H1 (cell line): ENCODE results near the gene NFAT5. TPM values are rescaled to one million over a fixed set of nuclear protein-coding genes. Genes with fewer than 3 reads are reported as not detected.

Source experiments
- CTCF ChIA-PET: fragments of 300-600 bp; sonication (Branson Sonifier 250); formaldehyde crosslinking; loops from one replicate; lab custom pipeline; 2021; ENCODE audit not compliant: partially characterized antibody; lab: Charles Lee
- POLR2A ChIA-PET: fragments of 300-600 bp; sonication (Branson Sonifier 250); formaldehyde crosslinking; loops from one replicate; lab custom pipeline; 2021; ENCODE audit warnings: inconsistent platforms; ENCODE audit not compliant: partially characterized antibody; lab: Charles Lee
- DNase-seq, 2 experiments: peaks; one replicate each; pipeline versions ENCODE4 v3.0.0 to v3.0.0-alpha.2; 2010 to 2022; ENCODE audit warnings: low spot score in 2 of 2, low read depth in 1 of 2, mixed read lengths in 1 of 2
- FAIRE-seq: peaks from 2 replicates; lab custom pipeline; 2011; peaks lifted over from hg19 to GRCh38; lab: Jason Lieb, UNC
- H2AFZ ChIP-seq: 2 replicates; pipeline ENCODE4 v1.8.1; 2012; ENCODE audit warnings: low read length, inconsistent platforms
- H2AK5ac ChIP-seq: 2 replicates; pipeline ENCODE4 v1.6.1; 2013; ENCODE audit warnings: low read depth, low read length
- H2BK120ac ChIP-seq: replicated peaks from 2 replicates; pipeline ENCODE3; 2013; ENCODE audit warnings: low read depth, low read length, inconsistent platforms
- H2BK12ac ChIP-seq: 2 replicates; pipeline ENCODE4 v1.6.1; 2013; ENCODE audit warnings: low read depth, low read length
- H2BK15ac ChIP-seq: 2 replicates; pipeline ENCODE4 v1.6.1; 2013; ENCODE audit warnings: low read length
- H2BK20ac ChIP-seq: 2 replicates; pipeline ENCODE4 v1.6.1; 2013; ENCODE audit warnings: low read length
- H2BK5ac ChIP-seq: 2 replicates; pipeline ENCODE4 v1.6.1; 2013; ENCODE audit warnings: low read depth, low read length
- H3K14ac ChIP-seq: 2 replicates; pipeline ENCODE4 v1.6.1; 2013; ENCODE audit warnings: inconsistent platforms; ENCODE audit not compliant: insufficient read length
- H3K18ac ChIP-seq: 2 replicates; pipeline ENCODE4 v1.6.1; 2013; ENCODE audit warnings: low read length; ENCODE audit errors: extremely low read depth
- H3K23ac ChIP-seq: 2 replicates; pipeline ENCODE4 v1.6.1; 2013; ENCODE audit warnings: inconsistent platforms; ENCODE audit not compliant: insufficient read length
- H3K23me2 ChIP-seq: 2 replicates; pipeline ENCODE4 v1.6.1; 2013; ENCODE audit warnings: low read depth, low read length
- H3K27ac ChIP-seq: 2 replicates; pipeline ENCODE4 v1.6.1; 2011; ENCODE audit warnings: low read depth, low read length, inconsistent platforms
- H3K27me3 ChIP-seq, 4 experiments: replicated peaks in 1 of 4; 1 replicate in 1 of 4; 2 replicates in 3 of 4; pipeline versions ENCODE4 v1.6.1 to v1.8.1; 2011 to 2013; ENCODE audit warnings: low read length in 3 of 4, mild to moderate bottlenecking in 3 of 4, inconsistent platforms in 2 of 4, mixed read lengths in 2 of 4, moderate library complexity in 1 of 4; ENCODE audit not compliant: control insufficient read depth in 3 of 4, insufficient read depth in 3 of 4; ENCODE audit errors: extremely low read depth in 1 of 4
- H3K36me3 ChIP-seq, 4 experiments: 2 replicates each; pipeline versions ENCODE4 v1.6.1 to v1.8.1; 2011 to 2013; ENCODE audit warnings: mild to moderate bottlenecking in 4 of 4, low read length in 3 of 4, moderate library complexity in 2 of 4, control low read depth in 1 of 4, inconsistent platforms in 1 of 4; ENCODE audit not compliant: insufficient read depth in 4 of 4, control insufficient read depth in 2 of 4
- H3K4ac ChIP-seq: replicated peaks from 2 replicates; pipeline ENCODE3; 2013; ENCODE audit warnings: low read length, low read depth, mixed read lengths, inconsistent platforms; ENCODE audit not compliant: insufficient read length
- H3K4me1 ChIP-seq, 4 experiments: replicated peaks in 1 of 4; 1 replicate in 1 of 4; 2 replicates in 3 of 4; pipeline versions ENCODE4 v1.6.1 to v1.8.1; 2011 to 2013; ENCODE audit warnings: low read length in 3 of 4, inconsistent platforms in 2 of 4, mixed read lengths in 1 of 4; ENCODE audit not compliant: insufficient read depth in 4 of 4, control insufficient read depth in 3 of 4
- H3K4me2 ChIP-seq, 2 experiments: 2 replicates each; pipeline versions ENCODE4 v1.6.1 to v1.8.1; 2011 to 2013; ENCODE audit warnings: low read depth in 2 of 2, low read length in 2 of 2, control low read depth in 1 of 2, inconsistent platforms in 1 of 2, mild to moderate bottlenecking in 1 of 2; ENCODE audit not compliant: insufficient read depth in 1 of 2
- H3K4me3 ChIP-seq, 4 experiments: fragments of 200-600, 300-600 bp in 1 of 4; sonication (generic), shearing (Covaris generic), sonication (Bioruptor Twin) in 1 of 4; 2 replicates each; pipeline versions ENCODE4 v1.5.1 to v1.8.1; 2011 to 2016; ENCODE audit warnings: low read length in 4 of 4, low read depth in 3 of 4, control low read depth in 2 of 4, inconsistent platforms in 2 of 4, mild to moderate bottlenecking in 2 of 4, mixed read lengths in 1 of 4, moderate library complexity in 1 of 4; ENCODE audit not compliant: insufficient read depth in 2 of 4; ENCODE audit errors: extremely low read depth in 1 of 4
- H3K56ac ChIP-seq: replicated peaks from 2 replicates; pipeline ENCODE3; 2013; ENCODE audit warnings: low read depth, mild to moderate bottlenecking, mixed read lengths, low read length, inconsistent platforms; ENCODE audit not compliant: insufficient read length
- H3K79me1 ChIP-seq: 2 replicates; pipeline ENCODE4 v1.6.1; 2013; ENCODE audit warnings: low read depth, low read length, control low read depth
- H3K79me2 ChIP-seq, 2 experiments: 2 replicates each; pipeline versions ENCODE4 v1.6.1 to v1.8.1; 2012 to 2013; ENCODE audit warnings: low read length in 2 of 2, mild to moderate bottlenecking in 2 of 2, inconsistent platforms in 1 of 2; ENCODE audit not compliant: insufficient read depth in 2 of 2, control insufficient read depth in 1 of 2
- H3K9ac ChIP-seq, 4 experiments: replicated peaks in 1 of 4; 1 replicate in 1 of 4; 2 replicates in 3 of 4; pipeline versions ENCODE4 v1.6.1 to v1.8.1; 2011 to 2013; ENCODE audit warnings: low read depth in 3 of 4, low read length in 3 of 4, control low read depth in 2 of 4, mild to moderate bottlenecking in 2 of 4, moderate library complexity in 2 of 4, inconsistent platforms in 1 of 4; ENCODE audit errors: extremely low read depth in 1 of 4
- H3K9me3 ChIP-seq, 2 experiments: 2 replicates each; pipeline versions ENCODE4 v1.6.1 to v1.8.1; 2012 to 2013; ENCODE audit warnings: mild to moderate bottlenecking in 2 of 2, moderate library complexity in 2 of 2, control low read depth in 1 of 2, inconsistent platforms in 1 of 2, low read depth in 1 of 2, low read length in 1 of 2, mixed read lengths in 1 of 2; ENCODE audit not compliant: insufficient read depth in 2 of 2
- H4K20me1 ChIP-seq, 2 experiments: replicated peaks in 1 of 2; 2 replicates each; pipeline versions ENCODE3 to v1.8.1; 2011 to 2013; ENCODE audit warnings: inconsistent platforms in 2 of 2, low read length in 2 of 2, mild to moderate bottlenecking in 1 of 2; ENCODE audit not compliant: insufficient read depth in 2 of 2, control insufficient read depth in 1 of 2
- H4K5ac ChIP-seq: 2 replicates; pipeline ENCODE4 v1.6.1; 2013; ENCODE audit warnings: low read length, low read depth, mixed read lengths, inconsistent platforms; ENCODE audit not compliant: insufficient read length
- H4K8ac ChIP-seq: 2 replicates; pipeline ENCODE4 v1.8.0; 2013; ENCODE audit warnings: mild to moderate bottlenecking, moderate library complexity, low read length, inconsistent platforms; ENCODE audit not compliant: insufficient read depth; ENCODE audit errors: extremely low read depth
- H4K91ac ChIP-seq: replicated peaks from 2 replicates; pipeline ENCODE3; 2013; ENCODE audit warnings: low read length, mixed read lengths, inconsistent platforms; ENCODE audit not compliant: insufficient read length
- EZH2 ChIP-seq: fragments of 200-600 bp; sonication (generic); IDR thresholded peaks from 2 replicates; pipeline ENCODE4 v1.7.1; 2012; ENCODE audit warnings: low read depth, mild to moderate bottlenecking, moderate library complexity, low read length, inconsistent platforms; ENCODE audit not compliant: severe bottlenecking
- FOSL1 ChIP-seq: IDR thresholded peaks from 2 replicates; pipeline ENCODE4 v1.6.1; 2011; ENCODE audit warnings: mild to moderate bottlenecking, low read depth, low read length, moderate library complexity; ENCODE audit not compliant: insufficient read depth
- KDM5A ChIP-seq: fragments of 200-600 bp; IDR thresholded peaks from 2 replicates; pipeline ENCODE4 v1.7.1; 2012; ENCODE audit warnings: mild to moderate bottlenecking, low read length, inconsistent platforms, mixed read lengths
- SAP30 ChIP-seq: fragments of 300-600 bp; sonication (generic); IDR thresholded peaks from 2 replicates; pipeline ENCODE4 v1.7.1; 2012; ENCODE audit warnings: low read length, moderate library complexity, mild to moderate bottlenecking, inconsistent platforms; ENCODE audit not compliant: insufficient read depth, insufficient replicate concordance
- SP1 ChIP-seq: IDR thresholded peaks from 2 replicates; pipeline ENCODE4 v1.6.1; 2011; ENCODE audit warnings: low read depth, low read length
- SRF ChIP-seq: IDR thresholded peaks from 2 replicates; pipeline ENCODE4 v1.6.1; 2011; ENCODE audit warnings: mild to moderate bottlenecking, low read depth, low read length, moderate library complexity
- WGBS, 2 experiments: shearing (Covaris generic) in 1 of 2; methylation state at CpG; one replicate each; pipeline versions ENCODE4 v1.1.6 to v1.1.7; 2013 to 2015; ENCODE audit warnings: low lambda C conversion rate in 2 of 2, mixed read lengths in 2 of 2, inconsistent platforms in 1 of 2, low coverage in 1 of 2, missing lambda C conversion rate in 1 of 2; ENCODE audit not compliant: insufficient replicate concordance in 2 of 2, insufficient coverage in 1 of 2, insufficient read length in 1 of 2; ENCODE audit errors: extremely low coverage in 1 of 2, missing lambda C conversion rate in 1 of 2; 5-methylcytosine and 5-hydroxymethylcytosine counted together
- polyA plus RNA-seq, 7 experiments: library from polyadenylated mRNA; depleted of rRNA in 3 of 7; stranded (reverse) in 5 of 7; unstranded in 2 of 7; fragments of >200 nt in 5 of 7; fragments of 200-250 nt in 2 of 7; gene quantifications; 1 replicate in 5 of 7; 2 replicates in 1 of 7; 4 replicates in 1 of 7; pipeline versions ENCODE4 v1.2.1 to v1.2.3, GENCODE V29; 2011 to 2013; ENCODE audit warnings: missing spikeins in 2 of 7, mixed read lengths in 2 of 7
- total RNA-seq: library from RNA; stranded (reverse); fragmentation: NEBNext Ultra II Directional; extraction: Animal tissue kit (Norgen Biotek cat#: 25700); gene quantifications from 2 replicates; pipeline ENCODE4 v1.2.1, GENCODE V29; 2021
- TF ChIP-seq, protein P1 (sequence below): IDR thresholded peaks from 2 replicates; pipeline ENCODE4 v1.6.1; 2011; ENCODE audit warnings: low read length, improper control_type of control experiment

NFAT5 gene
- total and polyA plus RNA-seq, 2 of the 8 experiments (the other 6 are each of a cell fraction or from before 2014, with no cell fraction given) = 8.9 to 29.0 TPM

DNA sequence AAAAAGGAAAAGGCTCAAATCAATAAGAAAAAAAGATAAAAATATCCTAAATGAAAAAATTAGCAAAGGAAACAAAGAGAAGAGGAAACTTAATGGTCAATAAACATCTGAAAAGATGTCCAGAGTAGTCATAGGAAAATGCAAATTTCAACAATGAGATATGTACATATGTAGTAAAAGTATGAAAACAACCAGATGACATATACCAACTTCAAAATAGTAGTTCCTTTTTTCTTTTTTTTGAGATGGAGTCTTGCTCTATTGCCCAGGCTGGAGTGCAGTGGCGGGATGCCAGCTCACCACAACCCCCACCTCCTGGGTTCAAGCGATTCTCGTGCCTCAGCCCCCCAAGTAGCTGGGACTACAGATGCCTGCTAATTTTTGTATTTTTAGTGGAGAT, 21.7 kb upstream of the NFAT5 start:
- Histone ChIP-seq H3K27me3 (no peaks in the 10 kb centered on the region), H3K4ac (no peak overlapping the region), H2AK5ac (no peak overlapping the region), H4K91ac (no peak overlapping the region), H3K4me2 (no peak overlapping the region), H3K9me3 (no peaks in the 10 kb centered on the region), H3K79me2 (no peaks in the 10 kb centered on the region), H2AFZ (no peak overlapping the region), H3K56ac (no peak overlapping the region), H3K14ac (no peak overlapping the region), H3K36me3 (no peaks in the 10 kb centered on the region), H4K5ac (no peak overlapping the region), H2BK5ac (no peak overlapping the region), H3K4me3 (no peak overlapping the region), H3K79me1 (no peaks in the 10 kb centered on the region), H3K27ac (no peak overlapping the region), H3K18ac (no peak overlapping the region), H2BK15ac (no peak overlapping the region), H2BK12ac (no peak overlapping the region), H3K4me1 (no peaks in the 10 kb centered on the region), H3K23ac (no peak overlapping the region), H4K20me1 (no peaks in the 10 kb centered on the region), H4K8ac (no peak overlapping the region), H3K23me2 (no peaks in the 10 kb centered on the region), H2BK120ac (no peak overlapping the region), H2BK20ac (no peak overlapping the region), H3K9ac (no peak overlapping the region)
- CTCF ChIA-PET = interaction anchor here (1.2 to 2.5 kb wide), 2 partner anchors 13 to 49 kb away, joined by 3 to 7 read pairs; no protein-coding TSS in a partner anchor
- no peak for FAIRE-seq
- WGBS, 2 experiments = 100% methylated on average over 3 of the region's 3 CpGs; no CpG with 5 or more reads in 1 of the 2 experiments
- POLR2A ChIA-PET = interaction anchor here (1.5 kb wide), 1 partner anchor 9 kb away, joined by 4 read pairs; no protein-coding TSS in a partner anchor
- DNase-seq = no peak
- no peak for TF ChIP-seq SAP30
- no peak for TF ChIP-seq SP1
- no peak for TF ChIP-seq EZH2
- TF ChIP-seq SRF = no peak
- TF ChIP-seq KDM5A = no peak
- TF ChIP-seq, protein P1, sequence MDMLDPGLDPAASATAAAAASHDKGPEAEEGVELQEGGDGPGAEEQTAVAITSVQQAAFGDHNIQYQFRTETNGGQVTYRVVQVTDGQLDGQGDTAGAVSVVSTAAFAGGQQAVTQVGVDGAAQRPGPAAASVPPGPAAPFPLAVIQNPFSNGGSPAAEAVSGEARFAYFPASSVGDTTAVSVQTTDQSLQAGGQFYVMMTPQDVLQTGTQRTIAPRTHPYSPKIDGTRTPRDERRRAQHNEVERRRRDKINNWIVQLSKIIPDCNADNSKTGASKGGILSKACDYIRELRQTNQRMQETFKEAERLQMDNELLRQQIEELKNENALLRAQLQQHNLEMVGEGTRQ = no peak
- no peak for TF ChIP-seq FOSL1
